ENCODE measurements around the gene INSL6. TPM values are rescaled to one million over a fixed set of nuclear protein-coding genes. Genes with fewer than 3 reads are reported as not detected.
"Not testable (repeated sequence)": the region's sequence is repeated elsewhere in the genome, so short reads cannot be mapped to it uniquely, and the experiment has no call there.

INSL6 gene
- total and polyA plus RNA-seq, 2 donors (not counting 1 experiment from before 2014, with no cell fraction given), result not detected

DNA sequence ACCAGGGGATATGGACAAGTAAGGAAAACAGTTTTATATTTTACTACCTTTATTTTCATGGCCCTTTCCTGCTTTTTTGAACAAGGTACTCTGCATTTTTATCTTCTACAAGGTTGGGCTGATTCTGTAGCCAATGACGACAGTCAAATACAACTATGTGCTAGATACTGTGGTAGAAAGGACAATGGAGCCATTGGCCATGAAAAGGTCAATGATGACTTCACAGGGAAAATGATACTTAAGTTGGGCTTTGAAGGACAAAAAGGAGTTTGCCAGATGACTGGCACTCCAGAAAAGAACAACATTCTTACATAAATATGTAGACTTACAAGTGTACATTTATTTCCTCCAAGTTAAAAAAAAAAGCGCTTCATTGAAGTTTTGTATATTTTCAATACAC is 663 bp downstream of the INSL6 start:
- Histone ChIP-seq H3K4me2 (ENCODE audit: extremely low read depth, insufficient read depth, low read length) (no peak overlapping the region), H3K4me1 (ENCODE audit: control insufficient read depth, extremely low read depth, insufficient read depth, low read length) (no peaks in the 10 kb centered on the region), H3K27ac (ENCODE audit: insufficient read depth, low read length) (no peak overlapping the region), H2AFZ (ENCODE audit: low read length) (no peak overlapping the region), H3K36me3 (ENCODE audit: control insufficient read depth, insufficient read depth, low read length) (no peaks in the 10 kb centered on the region), H3K9me3 (ENCODE audit: control insufficient read depth, insufficient read depth, low read depth, low read length) (no peaks in the 10 kb centered on the region), H3K27me3 (ENCODE audit: control insufficient read depth, insufficient read depth, low read length) (no peaks in the 10 kb centered on the region), H3K9ac (ENCODE audit: insufficient read depth, low read length) (no peak overlapping the region), H3K79me2 (ENCODE audit: control insufficient read depth, insufficient read depth, low read length) (no peaks in the 10 kb centered on the region), H4K20me1 (ENCODE audit: control insufficient read depth, extremely low read depth, insufficient read depth, low read length) (no peaks in the 10 kb centered on the region), H3K4me3 (replicated peaks in 1 of 4; ENCODE audit: control extremely low read depth in 1 of 4, insufficient read depth in 1 of 4, low read depth in 3 of 4, low read length in 4 of 4) (no peak overlapping the region)
- DNase-seq (ENCODE audit: low read depth in 2 of 2), result no peak
- TF ChIP-seq, protein P1, sequence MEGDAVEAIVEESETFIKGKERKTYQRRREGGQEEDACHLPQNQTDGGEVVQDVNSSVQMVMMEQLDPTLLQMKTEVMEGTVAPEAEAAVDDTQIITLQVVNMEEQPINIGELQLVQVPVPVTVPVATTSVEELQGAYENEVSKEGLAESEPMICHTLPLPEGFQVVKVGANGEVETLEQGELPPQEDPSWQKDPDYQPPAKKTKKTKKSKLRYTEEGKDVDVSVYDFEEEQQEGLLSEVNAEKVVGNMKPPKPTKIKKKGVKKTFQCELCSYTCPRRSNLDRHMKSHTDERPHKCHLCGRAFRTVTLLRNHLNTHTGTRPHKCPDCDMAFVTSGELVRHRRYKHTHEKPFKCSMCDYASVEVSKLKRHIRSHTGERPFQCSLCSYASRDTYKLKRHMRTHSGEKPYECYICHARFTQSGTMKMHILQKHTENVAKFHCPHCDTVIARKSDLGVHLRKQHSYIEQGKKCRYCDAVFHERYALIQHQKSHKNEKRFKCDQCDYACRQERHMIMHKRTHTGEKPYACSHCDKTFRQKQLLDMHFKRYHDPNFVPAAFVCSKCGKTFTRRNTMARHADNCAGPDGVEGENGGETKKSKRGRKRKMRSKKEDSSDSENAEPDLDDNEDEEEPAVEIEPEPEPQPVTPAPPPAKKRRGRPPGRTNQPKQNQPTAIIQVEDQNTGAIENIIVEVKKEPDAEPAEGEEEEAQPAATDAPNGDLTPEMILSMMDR (conservative IDR thresholded peaks at IDR 0.05 in 1 of 2, IDR thresholded peaks at IDR 0.05 in 1 of 2; ENCODE audit: low read depth in 1 of 2, low read length in 2 of 2), result no peak
- TF ChIP-seq EZH2 (IDR thresholded peaks at IDR 0.05; ENCODE audit: low read length, missing control alignments), result no peak

DNA sequence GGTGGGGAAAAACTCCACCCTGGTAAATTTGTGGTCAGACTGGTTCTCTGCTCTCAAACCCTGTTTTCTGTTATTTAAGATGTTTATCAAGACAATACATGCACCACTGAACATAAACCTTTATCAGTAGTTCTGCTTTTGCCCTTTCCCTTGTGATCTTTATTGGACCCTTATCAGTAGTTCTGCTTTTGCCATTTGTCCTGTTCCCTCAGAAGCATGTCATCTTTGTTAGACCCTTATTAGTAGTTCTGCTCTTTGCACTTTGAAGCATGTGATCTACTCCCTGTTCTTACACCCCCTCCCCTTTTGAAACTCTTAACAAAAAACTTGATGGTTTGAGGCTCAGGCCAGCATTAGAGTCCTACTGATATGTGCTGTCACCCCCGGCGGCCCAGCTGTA is 4.8 kb downstream of the INSL6 start:
- H3K27me3 ChIP-seq (ENCODE audit: control insufficient read depth, insufficient read depth, low read length); DNase-seq (ENCODE audit: low read depth in 2 of 2); H3K4me1 ChIP-seq (ENCODE audit: control insufficient read depth, extremely low read depth, insufficient read depth, low read length); H3K36me3 ChIP-seq (ENCODE audit: control insufficient read depth, insufficient read depth, low read length); H2AFZ ChIP-seq (ENCODE audit: low read length); H3K9ac ChIP-seq (ENCODE audit: insufficient read depth, low read length); H3K4me3 ChIP-seq (replicated peaks in 1 of 4; ENCODE audit: control extremely low read depth in 1 of 4, insufficient read depth in 1 of 4, low read depth in 3 of 4, low read length in 4 of 4); H4K20me1 ChIP-seq (ENCODE audit: control insufficient read depth, extremely low read depth, insufficient read depth, low read length); H3K79me2 ChIP-seq (ENCODE audit: control insufficient read depth, insufficient read depth, low read length); H3K4me2 ChIP-seq (ENCODE audit: extremely low read depth, insufficient read depth, low read length); H3K9me3 ChIP-seq (ENCODE audit: control insufficient read depth, insufficient read depth, low read depth, low read length); H3K27ac ChIP-seq (ENCODE audit: insufficient read depth, low read length): not testable (repeated sequence)

- TF ChIP-seq, protein P1 (conservative IDR thresholded peaks at IDR 0.05 in 1 of 2, IDR thresholded peaks at IDR 0.05 in 1 of 2; ENCODE audit: low read depth in 1 of 2, low read length in 2 of 2), result no peak
- TF ChIP-seq EZH2 (IDR thresholded peaks at IDR 0.05; ENCODE audit: low read length, missing control alignments), result no peak
- H3K36me3 ChIP-seq (ENCODE audit: control insufficient read depth, insufficient read depth, low read length), result no peaks in the 10 kb centered on the region
- no peak overlapping the region for H3K4me2 ChIP-seq (ENCODE audit: extremely low read depth, insufficient read depth, low read length)
- no peak overlapping the region for H3K4me3 ChIP-seq (replicated peaks in 1 of 4; ENCODE audit: control extremely low read depth in 1 of 4, insufficient read depth in 1 of 4, low read depth in 3 of 4, low read length in 4 of 4)
- no peaks in the 10 kb centered on the region for H4K20me1 ChIP-seq (ENCODE audit: control insufficient read depth, extremely low read depth, insufficient read depth, low read length)
- no peaks in the 10 kb centered on the region for H3K79me2 ChIP-seq (ENCODE audit: control insufficient read depth, insufficient read depth, low read length)
- H3K27ac ChIP-seq (ENCODE audit: insufficient read depth, low read length), result no peak overlapping the region
- H2AFZ ChIP-seq (ENCODE audit: low read length), result no peak overlapping the region
- no peak overlapping the region for H3K9ac ChIP-seq (ENCODE audit: insufficient read depth, low read length)
- H3K4me1 ChIP-seq (ENCODE audit: control insufficient read depth, extremely low read depth, insufficient read depth, low read length), result no peaks in the 10 kb centered on the region
- no peak for DNase-seq (ENCODE audit: low read depth in 2 of 2)
- no peaks in the 10 kb centered on the region for H3K9me3 ChIP-seq (ENCODE audit: control insufficient read depth, insufficient read depth, low read depth, low read length)
- H3K27me3 ChIP-seq (ENCODE audit: control insufficient read depth, insufficient read depth, low read length), result peaks cover 2% of the 10 kb centered on the region
These were observed 7.2 kb downstream of the INSL6 start for GRCh38 chr9:5178126-5178805.

Measured in fibroblast of lung (primary cell).